ENCODE measurements around the gene KDM2B.

Gene KDM2B

DNA sequence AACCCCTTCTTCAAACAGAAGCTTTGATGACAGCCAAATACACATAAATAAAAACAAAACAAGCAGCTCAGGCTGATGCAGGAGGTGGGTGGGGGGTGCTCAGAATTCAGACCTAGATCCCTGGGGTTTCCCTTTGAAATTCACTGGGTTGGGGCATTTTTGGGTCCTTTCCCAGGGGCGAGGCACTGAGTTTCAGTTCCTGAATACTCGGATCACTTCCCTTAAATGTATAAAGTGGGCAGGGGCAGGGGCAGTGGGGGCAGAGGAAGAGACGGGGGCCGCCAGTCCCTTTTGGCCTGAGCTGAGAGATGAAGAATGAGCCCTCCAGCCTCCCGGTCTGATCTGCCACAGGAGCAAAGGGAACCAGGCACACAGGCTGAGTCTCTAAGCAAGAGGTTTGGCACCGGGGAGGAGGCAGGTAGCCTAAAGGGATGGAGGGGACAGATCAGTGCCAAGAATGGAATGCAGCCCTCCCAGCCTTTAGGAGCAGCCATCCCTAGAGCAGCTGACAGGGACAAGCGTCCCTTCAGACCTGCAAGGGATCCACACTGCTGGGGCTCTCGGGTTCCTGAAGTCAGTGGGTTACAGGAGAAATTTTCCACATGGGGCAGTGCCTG lies 20.3 kb downstream of the KDM2B start:
- no peak for DNase-seq

DNA sequence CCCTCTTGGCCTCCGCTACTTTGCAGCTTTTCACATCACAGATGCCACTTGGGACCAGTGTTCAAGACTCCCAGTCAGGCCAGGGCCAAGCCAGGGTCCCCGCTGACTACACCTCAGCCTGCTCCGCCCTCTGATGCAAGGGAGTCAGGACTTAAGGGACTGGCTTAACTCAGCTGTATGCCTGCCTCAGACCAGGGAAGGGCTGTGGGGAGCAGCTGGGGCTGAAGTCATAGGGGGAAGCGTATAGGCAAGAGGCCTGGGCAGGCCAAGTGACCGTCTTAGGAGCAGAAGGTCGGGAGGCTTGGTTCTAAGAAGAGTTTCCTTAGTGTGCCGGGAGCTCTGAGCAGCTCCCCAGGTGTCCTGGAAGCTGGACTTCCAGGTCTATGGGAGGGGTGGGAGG lies 21.9 kb downstream of the KDM2B start:
- no peak for DNase-seq

GRCh38 chr12:121550974-121551634 lies 29.7 kb downstream of the KDM2B start:
- DNase-seq: no peak

DNA sequence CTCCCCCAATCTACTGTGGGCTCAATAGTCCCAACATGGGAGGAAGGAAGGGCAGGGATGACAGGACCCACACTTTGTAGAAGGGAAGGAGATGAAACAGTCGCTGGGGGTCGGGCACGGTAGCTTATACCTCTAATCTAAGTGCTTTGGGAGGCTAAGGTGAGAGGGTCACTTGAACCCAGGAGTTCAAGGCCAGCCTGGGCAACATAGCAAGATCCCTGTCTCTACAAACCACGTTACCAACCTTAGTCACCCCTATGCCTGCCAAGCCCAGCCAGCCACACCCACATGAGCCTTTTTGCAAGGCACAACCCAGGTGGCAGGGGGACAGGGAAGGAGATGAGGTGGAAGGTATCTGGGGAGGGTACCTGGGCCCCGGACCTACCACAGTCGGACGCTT lies 31.7 kb downstream of the KDM2B start:
- no peak for DNase-seq

GRCh38 chr12:121545480-121545879 lies 35.3 kb downstream of the KDM2B start:
- no peak for DNase-seq

DNA sequence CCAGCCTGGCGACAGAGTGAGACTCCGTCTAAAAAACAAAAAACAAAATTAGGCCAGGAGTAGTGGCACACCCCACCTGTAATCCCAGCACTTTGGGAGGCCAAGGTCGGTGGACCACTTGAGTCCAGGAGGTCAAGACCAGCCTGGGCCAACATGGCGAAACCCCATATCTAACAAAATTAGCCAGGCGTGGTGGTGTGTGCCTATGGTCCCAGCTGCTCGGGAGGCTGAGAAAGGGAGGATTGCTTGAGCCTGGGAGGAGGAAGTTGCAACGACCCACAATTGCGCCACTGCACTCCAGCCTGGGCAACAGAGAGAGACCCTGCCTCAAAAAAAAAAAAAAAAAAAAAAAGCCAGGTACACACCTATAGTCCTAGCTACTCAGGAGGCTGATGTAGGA lies 37.0 kb downstream of the KDM2B start:
- DNase-seq: no peak

GRCh38 chr12:121539908-121540307 lies 40.9 kb downstream of the KDM2B start:
- no peak for DNase-seq

- peak; percentile 26 to 33 for DNase-seq
Observed at GRCh38 chr12:121538699-121539061, 42.1 kb downstream of the KDM2B start.

GRCh38 chr12:121537814-121538698 lies 42.8 kb downstream of the KDM2B start:
- peak; percentile 36 to 40 for DNase-seq

DNA sequence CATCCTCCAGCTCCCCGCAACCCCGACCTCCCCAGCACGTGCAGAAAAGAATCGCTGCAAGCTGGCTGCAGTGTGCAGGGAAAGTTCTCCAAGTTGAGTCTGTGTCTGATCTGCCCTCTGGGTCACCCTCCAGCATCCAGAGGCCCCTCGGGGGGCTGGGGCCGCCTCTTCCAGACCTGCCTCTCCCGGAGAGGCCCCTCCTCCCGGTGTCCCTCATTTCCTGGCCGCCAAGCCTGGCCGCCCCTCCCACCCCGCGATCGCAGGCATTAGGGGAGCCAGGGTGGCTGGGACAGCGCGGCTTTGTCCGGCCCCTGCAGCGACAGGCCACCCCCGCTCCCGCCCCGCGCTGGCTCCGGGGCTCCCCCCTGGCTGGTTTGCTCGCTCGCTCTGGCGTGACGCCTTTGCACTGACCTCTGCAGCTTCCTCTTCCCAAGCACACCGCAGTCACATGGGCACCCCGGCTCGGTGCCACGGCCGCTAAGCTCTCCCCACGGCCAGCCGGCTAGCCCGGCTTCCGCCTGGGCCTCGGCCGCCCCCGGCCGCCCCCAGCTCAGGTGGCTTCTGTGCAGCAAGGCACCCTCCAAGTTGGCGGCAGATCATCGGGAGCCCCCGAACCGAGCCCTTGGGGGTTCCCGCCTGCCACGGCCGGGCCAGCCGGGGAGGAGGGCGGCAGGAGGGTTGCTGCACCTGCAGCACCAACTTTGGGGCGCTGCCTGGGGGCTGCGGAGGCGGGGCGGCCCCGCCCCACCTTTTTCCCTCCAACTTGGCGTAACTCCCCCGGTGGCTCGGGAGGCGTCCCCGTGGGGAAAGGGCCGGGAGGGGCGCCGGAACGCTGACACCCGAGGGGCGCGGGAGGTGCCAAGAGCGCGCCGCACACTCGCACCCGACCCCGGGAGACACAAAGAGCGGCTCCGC lies 43.7 kb downstream of the KDM2B start:
- peak; percentile 64 to 73 for DNase-seq

DNA sequence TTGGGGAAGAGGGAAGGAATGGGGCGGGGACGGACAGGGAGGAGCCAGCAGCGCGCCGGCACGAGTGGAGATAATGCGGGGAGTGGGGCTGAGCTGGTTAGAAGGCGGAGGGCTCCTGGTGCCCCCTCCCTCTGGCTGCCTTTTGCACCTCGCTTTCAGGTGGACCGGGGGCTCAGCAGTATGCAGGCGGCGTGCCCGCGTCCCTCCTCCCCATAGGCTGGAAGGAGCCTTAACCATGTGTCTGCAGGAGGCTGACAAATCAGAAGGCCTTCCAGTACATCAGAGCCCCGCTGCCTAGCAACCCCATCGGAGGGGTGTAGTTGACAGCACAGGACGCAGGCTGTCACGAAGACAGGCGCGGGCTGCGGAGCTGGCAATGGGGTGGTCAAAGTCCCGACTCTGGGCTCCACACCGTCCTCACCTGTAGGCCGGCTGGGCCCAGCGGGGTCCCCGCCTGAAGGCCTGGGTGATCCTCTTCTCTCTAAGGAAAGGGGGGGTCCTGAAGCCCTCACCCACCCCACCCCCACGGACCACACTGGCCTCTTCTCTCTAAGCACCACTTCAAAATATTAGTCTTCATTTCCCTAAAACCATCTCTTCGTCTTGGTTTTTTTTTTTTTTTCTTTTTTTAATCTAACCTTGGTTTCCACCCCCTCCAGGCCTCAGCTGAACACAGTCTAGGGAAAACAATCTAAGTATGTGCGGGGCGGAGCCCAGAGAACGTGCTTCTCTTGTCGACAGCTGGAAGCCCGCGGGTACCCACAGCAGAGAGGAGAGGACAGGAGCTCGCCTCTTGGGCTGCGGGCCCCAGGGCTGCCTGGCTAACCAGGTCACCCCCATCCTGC lies 44.5 kb downstream of the KDM2B start:
- peak; percentile 45 to 54 for DNase-seq

- DNase-seq: no peak
Observed at GRCh38 chr12:121535150-121536053, 45.4 kb downstream of the KDM2B start.

- DNase-seq: peak; percentile 50 to 67
Observed at GRCh38 chr12:121534495-121535148, 46.2 kb downstream of the KDM2B start.

GRCh38 chr12:121533394-121534090 lies 47.3 kb downstream of the KDM2B start:
- no peak for DNase-seq

- no peak for DNase-seq
Observed at GRCh38 chr12:121532503-121533393, 48.1 kb downstream of the KDM2B start.

GRCh38 chr12:121531356-121531750 lies 49.5 kb downstream of the KDM2B start:
- no peak for DNase-seq

DNA sequence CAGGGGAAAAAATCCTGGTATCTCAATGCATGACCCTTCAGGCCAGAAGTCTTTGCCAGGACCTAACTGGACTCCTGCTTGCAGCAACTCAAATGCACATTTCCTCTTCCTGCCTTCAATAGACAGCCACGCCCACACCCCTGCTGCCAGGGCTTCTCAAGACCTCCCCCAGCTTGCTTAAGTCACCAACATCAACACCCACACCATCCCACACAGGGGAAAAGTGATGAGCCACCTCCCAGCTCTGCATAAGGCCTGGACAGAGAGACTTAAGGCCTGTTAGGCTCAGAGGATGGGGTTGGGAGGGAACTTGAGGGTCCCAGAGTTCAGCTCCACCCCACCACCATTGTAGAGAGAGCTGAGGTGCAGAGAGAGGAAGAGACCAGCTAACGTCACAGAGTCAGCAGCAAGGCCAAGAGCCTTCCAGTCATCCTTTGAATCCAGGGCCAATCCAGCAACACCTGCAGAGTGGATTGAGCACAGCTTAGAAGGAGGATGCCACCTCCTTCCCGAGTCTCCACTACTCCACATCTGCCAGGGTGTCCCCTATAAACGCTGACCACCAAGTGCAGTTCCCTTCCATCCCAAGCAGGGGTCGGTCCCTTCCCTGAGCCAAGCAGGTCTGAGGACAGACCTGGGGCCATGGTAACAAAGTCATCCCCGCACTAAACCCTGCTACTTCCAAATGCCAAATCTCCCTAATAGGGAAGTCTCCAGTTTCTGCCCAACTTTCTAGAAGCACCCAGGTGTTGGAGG lies 50.0 kb downstream of the KDM2B start:
- peak; percentile 59 to 65 for DNase-seq

- DNase-seq: no peak
Observed at GRCh38 chr12:121529184-121529583, 51.6 kb downstream of the KDM2B start.

All from activated CD4-positive, alpha-beta T cell treated with anti-CD3 and anti-CD28 coated beads, Interleukin-2, amount 50 U/mL, for 48 hours (primary cell).